NCI-H226 (cell line): ENCODE results near the gene TXNDC8.
"Not testable (repeated sequence)": the region's sequence is repeated elsewhere in the genome, so short reads cannot be mapped to it uniquely, and the experiment has no call there.

Experiments used
- DNase-seq: peaks from one replicate; pipeline ENCODE4 v3.0.0-alpha.2; 2015

TXNDC8 gene

DNA sequence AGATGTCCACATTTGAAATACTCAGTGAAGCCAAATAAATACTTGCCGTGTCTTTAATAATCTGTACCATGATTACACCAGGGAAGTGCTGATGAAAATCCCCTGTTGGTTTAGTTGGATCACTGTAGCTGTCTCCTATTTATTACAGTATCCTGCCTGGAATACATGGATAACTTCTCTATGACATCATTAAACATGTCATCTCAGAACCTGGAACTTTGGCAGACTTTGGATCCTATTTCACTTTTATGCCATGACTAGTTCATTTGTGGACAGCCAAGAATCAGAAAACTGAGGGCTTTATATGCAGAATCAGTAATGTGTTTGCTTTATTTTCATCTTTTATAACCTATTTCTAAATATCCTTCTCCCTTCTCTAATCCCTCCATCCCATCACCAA is at the start of gene TXNDC8:
TSS of gene TXNDC8 (minus strand) at position 137 of the 400 bp plus-strand sequence.
- peak; percentile 45 for DNase-seq

DNA sequence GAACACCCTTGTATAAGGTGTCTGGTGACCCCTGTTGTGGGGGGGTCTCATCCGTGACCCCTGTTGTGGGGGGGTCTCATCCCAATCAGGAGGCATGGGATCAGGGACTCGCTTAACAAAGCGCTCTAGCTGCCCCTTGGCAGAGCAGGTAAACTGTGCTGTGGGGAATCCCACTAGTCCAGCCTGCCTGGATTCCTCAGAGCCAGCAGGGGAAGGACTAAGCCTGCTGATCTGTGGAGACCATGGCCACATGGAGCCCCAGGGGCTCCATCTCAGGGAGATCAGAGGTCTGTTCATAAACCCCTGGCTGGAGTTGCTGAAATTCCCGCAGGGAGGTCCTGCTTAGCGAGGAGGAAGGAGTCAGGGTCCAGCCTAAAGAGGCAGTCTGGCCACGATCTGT is 45.8 kb upstream of the TXNDC8 start:
- no peak for DNase-seq

GRCh38 chr9:110382731-110383130 is 45.1 kb upstream of the TXNDC8 start:
- DNase-seq: no peak

GRCh38 chr9:110371411-110372007 is 33.8 kb upstream of the TXNDC8 start:
- peak; percentile 48 for DNase-seq

- DNase-seq: peak; percentile 72
Measured at GRCh38 chr9:110370315-110370714, 32.7 kb upstream of the TXNDC8 start.

GRCh38 chr9:110364451-110364850 is 26.8 kb upstream of the TXNDC8 start:
- DNase-seq: no peak

- not testable (repeated sequence) for DNase-seq
Measured at GRCh38 chr9:110358992-110359391, 21.3 kb upstream of the TXNDC8 start.

DNA sequence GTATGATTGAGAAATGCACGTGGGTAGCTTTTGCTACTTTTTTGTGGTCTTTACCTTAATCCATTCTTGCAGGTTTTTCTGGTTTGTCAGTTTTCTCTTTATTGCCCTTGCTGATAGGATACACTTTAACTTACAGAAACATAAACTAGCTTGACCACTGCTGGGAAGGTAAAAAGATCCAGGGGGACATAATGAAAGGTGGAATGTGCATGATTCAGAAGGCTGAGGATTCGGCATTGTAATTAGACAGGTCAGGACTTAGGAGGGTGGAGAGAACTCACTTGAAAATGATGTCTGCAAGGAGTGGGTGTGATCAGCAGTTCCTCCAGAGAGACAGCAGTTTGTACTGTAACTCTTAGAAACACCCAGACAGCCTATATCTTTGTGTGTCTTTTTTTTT is 19.8 kb upstream of the TXNDC8 start:
- no peak for DNase-seq

DNA sequence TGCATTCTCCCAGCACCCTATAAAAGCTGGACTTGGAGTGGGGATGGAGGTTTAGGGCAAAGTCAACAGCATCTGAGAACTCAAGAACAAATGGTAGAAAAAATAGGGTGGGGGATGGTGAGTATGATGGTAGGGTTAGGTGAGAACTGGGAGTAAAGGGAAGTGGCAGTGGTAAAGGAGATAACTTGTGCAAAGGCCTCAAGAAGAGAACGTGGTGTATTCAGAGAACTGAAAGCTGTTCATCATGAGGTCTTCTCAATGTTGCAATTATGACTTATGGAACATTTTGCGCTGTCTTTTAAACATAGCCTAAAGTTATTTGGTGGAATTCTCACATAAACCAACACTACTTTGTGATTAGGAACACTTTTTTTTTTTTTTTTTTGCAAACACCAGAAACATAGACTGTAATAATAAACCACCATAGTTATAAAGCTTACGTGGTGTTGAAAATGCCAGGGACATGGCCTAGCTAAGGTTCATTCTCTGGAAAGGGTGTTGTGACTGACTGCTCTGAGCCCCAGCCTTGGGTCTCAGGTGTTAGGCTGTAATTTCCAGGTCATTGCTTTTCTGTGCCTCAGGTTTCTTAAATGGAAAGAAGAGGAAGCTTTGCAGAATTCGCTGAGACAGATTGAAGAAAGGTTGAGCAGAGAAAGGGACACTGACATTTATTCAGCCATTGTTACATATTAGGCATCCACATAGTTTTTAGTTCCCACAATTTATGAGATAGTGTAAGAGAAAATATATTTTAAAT is 19.2 kb upstream of the TXNDC8 start:
- DNase-seq: no peak

DNA sequence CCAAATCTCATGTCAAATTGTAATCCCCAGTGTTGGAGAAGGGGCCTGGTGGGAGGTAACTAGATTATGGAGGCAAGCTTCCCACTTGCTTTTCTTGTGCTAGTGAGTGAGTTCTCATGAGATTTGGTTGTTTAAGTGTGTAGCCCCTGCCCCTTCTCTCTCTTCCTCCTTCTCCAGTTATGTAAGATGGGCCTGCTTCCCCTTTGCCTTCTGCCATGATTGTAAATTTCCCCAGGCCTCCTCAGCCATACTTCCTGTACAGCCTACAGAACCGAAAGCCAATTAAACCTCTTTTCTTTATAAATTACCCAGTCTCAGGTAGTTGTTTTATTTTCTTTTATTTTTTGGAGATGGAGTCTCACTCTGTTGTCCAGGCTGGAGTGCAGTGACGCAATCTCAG is 18.2 kb upstream of the TXNDC8 start:
- DNase-seq: no peak

DNA sequence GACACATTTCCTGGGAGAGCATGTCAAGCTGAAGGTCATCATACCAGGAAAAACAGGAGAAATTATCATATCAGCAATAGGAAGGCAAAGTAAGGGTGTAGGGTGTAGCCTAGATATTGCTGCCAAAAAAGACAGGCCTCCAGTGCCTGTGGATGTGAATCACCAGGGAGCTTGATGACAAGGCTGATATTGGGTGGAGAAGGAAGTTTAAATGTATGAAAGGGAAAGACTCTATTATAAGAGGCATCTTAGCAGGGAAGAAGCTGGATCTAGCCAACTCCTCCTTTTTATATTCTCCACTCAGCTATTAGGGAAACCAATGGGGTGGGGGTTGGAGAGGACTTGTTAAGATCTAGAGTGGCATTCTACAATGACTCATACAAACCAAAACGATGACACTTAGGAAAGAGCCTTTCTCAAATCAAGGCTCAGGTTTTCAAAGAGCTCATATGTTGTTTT is 13.4 kb upstream of the TXNDC8 start:
- peak; percentile 80 for DNase-seq

DNA sequence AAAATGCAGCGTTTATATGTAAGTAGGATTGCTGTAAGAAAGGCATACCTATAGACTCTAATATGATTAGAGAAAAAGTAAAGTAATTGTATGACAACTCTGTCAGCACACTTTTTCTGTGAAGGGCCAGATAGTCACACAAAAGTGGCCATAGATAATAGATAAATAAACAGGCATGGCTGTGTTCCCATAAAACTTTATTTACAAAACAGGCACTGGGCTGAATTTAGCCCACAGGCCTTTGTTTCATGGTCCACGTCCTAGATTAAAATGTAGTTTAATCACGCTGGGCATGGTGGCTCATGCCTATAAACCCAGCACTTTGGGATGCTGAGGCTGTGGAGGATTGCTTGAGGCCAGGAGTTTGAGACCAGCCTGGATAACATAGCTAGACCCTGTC is 8.7 kb upstream of the TXNDC8 start:
- DNase-seq: no peak

DNA sequence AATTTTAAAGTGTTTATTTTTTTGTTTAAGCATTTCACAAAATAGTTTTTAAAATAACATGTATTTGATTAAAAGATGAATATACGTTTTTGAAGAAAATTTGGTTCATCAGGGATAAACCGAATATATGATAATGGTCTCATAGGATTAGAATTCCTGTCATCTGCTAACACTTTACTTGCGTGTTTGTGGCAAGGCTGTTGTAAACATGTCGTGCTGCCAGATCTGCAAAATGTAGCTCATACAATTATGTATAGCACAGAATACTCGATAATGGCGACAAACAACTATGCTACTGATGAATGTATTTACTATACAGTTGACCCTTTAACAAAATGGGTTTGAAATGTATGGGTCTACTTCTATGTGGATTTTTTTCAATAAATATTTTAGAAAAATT is 7.2 kb upstream of the TXNDC8 start:
- no peak for DNase-seq

DNA sequence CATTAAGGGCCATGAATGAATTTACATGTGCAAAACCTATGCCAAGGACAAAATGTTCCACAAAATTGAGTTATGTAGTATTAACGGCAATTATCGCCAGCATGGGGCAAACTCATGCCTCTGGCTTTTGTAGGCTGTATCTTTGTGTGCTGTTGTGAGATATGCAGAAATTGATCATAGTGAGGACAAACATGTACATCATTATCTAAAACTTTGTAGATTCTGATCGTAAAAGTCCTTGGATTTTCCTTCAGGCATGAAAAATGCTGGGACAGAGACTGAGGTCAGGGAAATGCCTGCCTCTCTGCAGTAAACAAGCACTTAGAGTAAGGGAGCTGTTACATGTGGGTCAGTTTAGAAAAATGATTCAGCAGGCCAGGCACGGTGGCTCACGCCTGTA is 5.9 kb upstream of the TXNDC8 start:
- no peak for DNase-seq

DNA sequence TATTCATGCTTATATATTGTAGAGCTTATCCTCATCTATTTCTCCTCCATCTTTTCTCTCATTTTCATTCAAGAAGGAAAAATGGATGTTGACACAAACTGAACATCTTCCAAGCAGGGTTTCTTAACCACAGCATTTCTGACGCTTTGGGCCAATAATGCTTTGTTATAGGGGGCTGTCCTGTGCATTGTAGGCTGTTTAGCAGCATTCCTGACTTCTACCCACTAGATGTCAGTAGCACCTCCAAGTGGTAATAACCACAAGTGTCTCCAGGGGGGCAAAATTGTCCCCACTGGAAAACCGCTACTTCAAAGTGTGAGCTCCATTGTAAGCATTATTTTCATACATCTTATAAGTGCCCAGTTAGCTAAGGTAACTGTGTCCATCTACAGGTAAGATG is 2.6 kb upstream of the TXNDC8 start:
- no peak for DNase-seq

- DNase-seq: no peak
Measured at GRCh38 chr9:110338143-110338542, 480 bp upstream of the TXNDC8 start.

- no peak for DNase-seq
Measured at GRCh38 chr9:110336363-110336762, 1.3 kb downstream of the TXNDC8 start.

DNA sequence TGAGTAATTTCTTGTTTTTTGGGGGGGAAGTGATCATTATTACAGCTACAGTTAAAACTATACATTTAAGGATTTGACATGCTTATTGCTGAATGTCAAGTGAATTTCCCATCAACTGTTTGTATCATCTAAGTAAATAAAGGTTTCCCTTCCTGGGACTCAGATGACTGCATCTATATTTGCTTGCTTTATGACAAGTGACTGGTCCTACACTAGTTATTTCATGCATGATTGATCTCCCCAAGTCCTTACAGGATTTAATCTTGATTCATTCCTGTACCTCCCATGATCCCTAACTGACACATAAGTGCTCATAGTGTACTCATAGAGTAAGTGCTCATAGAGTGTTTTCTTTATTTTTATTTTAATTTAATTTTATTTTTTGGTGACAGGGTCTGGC is 2.8 kb downstream of the TXNDC8 start:
- DNase-seq: no peak

DNA sequence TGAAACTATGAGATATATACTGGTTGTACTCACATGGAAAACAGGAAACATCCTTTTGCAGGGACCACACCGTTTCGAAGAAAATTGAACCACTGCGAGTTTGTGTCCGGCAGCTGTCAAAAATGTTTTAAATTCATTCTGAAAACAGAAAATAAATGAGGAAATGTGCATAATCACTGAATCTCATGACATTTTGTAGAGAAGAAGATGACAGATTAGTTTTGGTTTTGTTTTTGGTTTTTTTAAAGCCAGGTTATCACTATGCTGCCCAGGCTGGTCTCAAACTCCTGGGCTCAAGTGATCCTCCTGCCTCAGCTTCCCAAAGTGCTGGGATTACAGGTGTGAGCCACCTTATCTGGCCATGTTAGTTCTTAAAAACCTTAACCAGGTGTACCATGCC is 3.5 kb downstream of the TXNDC8 start:
- no peak for DNase-seq

DNA sequence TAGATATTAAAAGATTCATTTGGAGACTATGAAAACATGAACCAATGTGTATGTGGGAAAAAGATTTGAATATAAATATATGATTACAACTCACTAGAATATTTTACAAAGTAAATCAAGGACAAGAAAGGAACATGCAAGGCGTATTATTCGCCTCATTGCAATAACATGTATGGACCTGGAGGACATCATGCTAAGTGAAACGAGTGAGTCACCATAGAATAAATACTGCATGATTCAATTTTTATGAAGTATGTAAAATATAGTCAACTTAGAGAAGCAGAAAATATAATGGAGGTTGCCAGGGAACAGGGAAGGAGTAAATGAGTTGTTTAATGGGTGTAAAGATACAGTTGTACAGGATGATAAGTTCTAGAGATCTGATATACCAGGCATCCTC is 4.9 kb downstream of the TXNDC8 start:
- no peak for DNase-seq

DNA sequence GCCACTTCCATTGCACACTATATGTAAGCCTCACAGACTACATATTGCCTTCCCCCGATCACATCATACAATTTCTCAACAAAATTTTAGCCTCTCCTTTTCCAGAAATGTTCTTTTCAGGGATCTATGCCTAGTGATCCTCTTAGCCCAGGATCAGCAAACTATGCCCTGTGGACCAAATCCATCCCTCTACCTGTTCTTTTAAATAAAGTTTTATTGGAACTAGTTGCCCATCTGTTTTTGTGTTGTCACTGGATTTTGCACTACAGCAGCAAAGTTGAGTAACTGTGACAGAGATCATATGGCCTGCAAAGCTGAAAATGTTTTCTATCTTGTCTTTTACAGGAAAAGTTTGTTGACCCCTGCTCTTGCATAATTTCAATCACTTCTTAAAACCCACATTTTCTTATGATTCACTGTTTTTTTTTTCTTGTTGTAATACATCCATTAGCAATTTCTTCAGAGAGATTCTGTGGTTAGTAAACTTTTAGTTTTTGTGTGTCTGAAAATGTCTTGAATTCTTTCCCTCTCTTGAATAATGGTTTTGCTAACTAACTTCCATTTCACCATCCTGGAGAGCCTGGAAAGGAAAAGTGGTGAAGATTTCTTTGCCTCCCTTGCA is 7.1 kb downstream of the TXNDC8 start:
- DNase-seq: no peak

DNA sequence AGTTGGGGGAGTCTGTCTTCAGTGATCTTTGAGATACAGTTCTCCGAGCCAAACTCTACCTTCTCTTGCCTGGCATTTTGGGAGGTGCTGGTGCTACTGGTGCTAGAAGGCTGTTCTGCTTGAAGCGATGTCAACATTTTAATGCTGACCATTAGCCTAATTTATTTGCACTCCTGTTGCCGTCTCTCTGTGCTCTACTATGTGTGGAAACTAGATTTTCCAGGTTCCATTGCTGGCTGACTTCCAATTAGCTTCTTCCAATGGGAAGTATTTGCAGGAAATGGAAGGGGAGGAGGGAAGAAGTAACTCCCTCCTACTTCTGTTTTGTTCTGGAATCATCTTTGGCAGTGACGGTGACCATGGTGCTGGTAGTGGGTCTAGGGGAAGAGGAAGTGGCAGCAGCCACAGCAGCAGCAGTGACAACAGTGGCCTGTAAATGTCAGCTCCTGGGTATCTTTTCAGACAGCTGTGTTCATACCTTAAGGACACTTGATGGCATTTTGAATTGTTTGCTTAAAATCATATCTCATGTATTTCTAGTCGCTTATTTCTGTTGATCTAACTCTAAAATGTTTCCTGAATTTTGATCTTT is 7.9 kb downstream of the TXNDC8 start:
- no peak for DNase-seq

- DNase-seq: no peak
Measured at GRCh38 chr9:110328763-110329162, 8.9 kb downstream of the TXNDC8 start.

DNA sequence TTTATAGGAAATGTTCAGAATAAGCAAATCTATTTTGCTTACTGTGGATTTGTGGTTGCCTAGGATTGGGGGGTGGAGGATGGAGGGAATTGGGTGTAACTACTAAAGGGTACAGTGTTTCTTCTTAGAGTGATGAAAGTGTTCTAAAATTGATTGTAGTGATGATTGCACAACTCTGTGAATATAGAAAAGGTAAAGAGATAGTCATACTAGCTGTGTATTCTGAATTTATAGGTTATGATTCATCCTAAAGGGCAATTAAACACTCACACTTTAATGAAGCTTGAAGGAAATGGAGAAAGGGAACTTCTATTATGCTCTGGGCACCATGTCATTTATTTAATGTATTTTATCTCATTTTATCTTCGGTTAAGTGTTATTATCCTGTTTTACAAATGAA is 9.9 kb downstream of the TXNDC8 start:
- no peak for DNase-seq
